Neural progenitor cell (in vitro differentiated cells): ENCODE data around the gene HS3ST3A1. TPM values are rescaled to one million over a fixed set of nuclear protein-coding genes. Genes with fewer than 3 reads are reported as not detected.

ENCODE experiments used
- DNase-seq: peaks from one replicate; pipeline ENCODE4 v3.0.0-alpha.2; 2016; ENCODE audit warnings: low spot score
- H2AFZ ChIP-seq: fragments of 200-600 bp; sonication (generic); replicated peaks from 2 replicates; pipeline ENCODE4 v1.6.1; 2016; ENCODE audit warnings: antibody characterized with exemption
- H3F3A ChIP-seq: fragments of 200-600 bp; sonication (generic); 2 replicates; pipeline ENCODE4 v1.6.1; 2016; ENCODE audit warnings: antibody characterized with exemption, low read depth
- H3K27ac ChIP-seq: fragments of 200-600 bp; sonication (generic); 2 replicates; pipeline ENCODE4 v1.5.1; 2016; ENCODE audit warnings: mild to moderate bottlenecking
- H3K27me3 ChIP-seq: fragments of 200-600 bp; sonication (generic); 2 replicates; pipeline ENCODE4 v1.6.1; 2016; ENCODE audit warnings: mild to moderate bottlenecking, moderate library complexity
- H3K36me3 ChIP-seq: fragments of 200-600 bp; sonication (generic); 2 replicates; pipeline ENCODE4 v1.5.1; 2016
- H3K4me1 ChIP-seq: fragments of 200-600 bp; sonication (generic); 2 replicates; pipeline ENCODE4 v1.6.1; 2016; ENCODE audit warnings: mixed run types
- H3K4me2 ChIP-seq: fragments of 200-600 bp; sonication (generic); 2 replicates; pipeline ENCODE4 v1.6.1; 2016
- H3K4me3 ChIP-seq: fragments of 200-600 bp; sonication (generic); 2 replicates; pipeline ENCODE4 v1.5.1; 2016
- H3K79me2 ChIP-seq: fragments of 200-600 bp; sonication (generic); 2 replicates; pipeline ENCODE4 v1.6.1; 2016; ENCODE audit warnings: low read depth
- H3K9ac ChIP-seq: fragments of 200-600 bp; sonication (generic); 2 replicates; pipeline ENCODE4 v1.6.1; 2016
- H3K9me3 ChIP-seq: fragments of 200-600 bp; sonication (generic); 2 replicates; pipeline ENCODE4 v1.5.1; 2016; ENCODE audit warnings: low read depth
- H4K20me1 ChIP-seq: fragments of 200-600 bp; sonication (generic); 2 replicates; pipeline ENCODE4 v1.6.1; 2016; ENCODE audit warnings: low read depth
- H3K27ac Mint-ChIP-seq: 3 replicates; pipeline ENCODE4 v1.8.0; 2021; ENCODE audit warnings: mixed read lengths
- H3K27me3 Mint-ChIP-seq: 2 replicates; pipeline ENCODE4 v1.8.0; 2022; ENCODE audit warnings: low read depth, mild to moderate bottlenecking, inconsistent platforms, moderate library complexity, mixed read lengths; ENCODE audit not compliant: insufficient read depth
- H3K36me3 Mint-ChIP-seq: 3 replicates; pipeline ENCODE4 v1.8.0; 2021; ENCODE audit warnings: mixed read lengths
- H3K4me1 Mint-ChIP-seq: 3 replicates; pipeline ENCODE4 v1.8.0; 2021; ENCODE audit warnings: mixed read lengths
- H3K4me3 Mint-ChIP-seq: 3 replicates; pipeline ENCODE4 v1.8.0; 2021; ENCODE audit warnings: mild to moderate bottlenecking, moderate library complexity, mixed read lengths
- H3K9me3 Mint-ChIP-seq: 3 replicates; pipeline ENCODE4 v1.8.0; 2020; ENCODE audit warnings: mixed read lengths
- CTCF ChIP-seq: fragments of 200-600 bp; sonication (generic); IDR thresholded peaks from 2 replicates; pipeline ENCODE4 v1.5.1; 2017; ENCODE audit warnings: antibody characterized with exemption, mild to moderate bottlenecking
- EZH2 ChIP-seq: fragments of 200-600 bp; sonication (generic); IDR thresholded peaks from 2 replicates; pipeline ENCODE4 v1.6.1; 2017; ENCODE audit warnings: antibody characterized with exemption, mild to moderate bottlenecking, moderate library complexity
- EZH2phosphoT487 ChIP-seq: fragments of 200-600 bp; sonication (generic); IDR thresholded peaks from 2 replicates; pipeline ENCODE4 v1.6.1; 2017; ENCODE audit warnings: antibody characterized with exemption
- total RNA-seq: library from RNA; depleted of rRNA; stranded (reverse); fragments of >200 nt; gene quantifications from 2 replicates; pipeline ENCODE4 v1.2.3, GENCODE V29; 2015; ENCODE audit warnings: low replicate concordance

Gene HS3ST3A1
- total RNA-seq, 1 donor from 2014 or later, result 3.0 TPM

DNA sequence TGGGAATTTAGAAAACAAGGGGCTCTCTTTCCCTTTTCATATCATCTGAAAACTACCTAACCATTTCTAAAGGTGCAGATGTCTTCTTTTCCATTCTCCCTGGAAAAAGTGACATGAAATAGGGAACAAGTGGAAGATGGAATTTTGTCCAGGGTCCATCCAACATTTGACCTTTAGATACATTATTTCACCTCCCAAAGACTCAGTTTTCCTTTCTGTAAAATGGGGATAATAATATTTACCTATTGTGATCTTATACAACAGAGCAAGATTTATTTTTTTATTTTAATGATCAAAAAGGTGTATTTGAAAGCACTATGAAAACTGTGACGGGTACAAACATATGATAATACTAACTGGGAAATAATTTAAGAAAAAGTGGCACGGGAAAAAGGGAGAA is 106.3 kb downstream of the HS3ST3A1 start:
- Mint-ChIP-seq H3K27me3 (no peaks in the 10 kb centered on the region), H3K9me3 (no peaks in the 10 kb centered on the region), H3K36me3 (peaks cover 5% of the 10 kb centered on the region), H3K4me3 (no peak overlapping the region), H3K4me1 (peaks cover 14% of the 10 kb centered on the region), H3K27ac (no peak overlapping the region)
- Histone ChIP-seq H3F3A (no peaks in the 10 kb centered on the region), H4K20me1 (no peaks in the 10 kb centered on the region), H3K4me1 (no peaks in the 10 kb centered on the region), H3K79me2 (no peaks in the 10 kb centered on the region), H3K27me3 (no peaks in the 10 kb centered on the region), H3K4me2 (no peak overlapping the region), H3K27ac (no peak overlapping the region), H3K4me3 (no peak overlapping the region), H3K9ac (no peak overlapping the region), H2AFZ (no peak overlapping the region), H3K9me3 (no peaks in the 10 kb centered on the region), H3K36me3 (no peaks in the 10 kb centered on the region)
- TF ChIP-seq CTCF (no peak), EZH2phosphoT487 (no peak), EZH2 (no peak)
- no peak for DNase-seq

- Mint-ChIP-seq H3K4me3 (peak overlapping the region; percentile 31), H3K27me3 (no peaks in the 10 kb centered on the region), H3K9me3 (peaks cover 3% of the 10 kb centered on the region), H3K36me3 (peaks cover 5% of the 10 kb centered on the region), H3K27ac (no peak overlapping the region), H3K4me1 (peaks cover 14% of the 10 kb centered on the region)
- TF ChIP-seq EZH2phosphoT487 (no peak), CTCF (no peak), EZH2 (no peak)
- Histone ChIP-seq H3K4me2 (no peak overlapping the region), H2AFZ (no peak overlapping the region), H3K9ac (no peak overlapping the region), H3K79me2 (no peaks in the 10 kb centered on the region), H4K20me1 (no peaks in the 10 kb centered on the region), H3K27ac (no peak overlapping the region), H3K36me3 (no peaks in the 10 kb centered on the region), H3K9me3 (no peaks in the 10 kb centered on the region), H3K4me1 (no peaks in the 10 kb centered on the region), H3K27me3 (no peaks in the 10 kb centered on the region), H3K4me3 (no peak overlapping the region), H3F3A (no peaks in the 10 kb centered on the region)
- no peak for DNase-seq
Observed at GRCh38 chr17:13492737-13493122, 109.0 kb downstream of the HS3ST3A1 start.

DNA sequence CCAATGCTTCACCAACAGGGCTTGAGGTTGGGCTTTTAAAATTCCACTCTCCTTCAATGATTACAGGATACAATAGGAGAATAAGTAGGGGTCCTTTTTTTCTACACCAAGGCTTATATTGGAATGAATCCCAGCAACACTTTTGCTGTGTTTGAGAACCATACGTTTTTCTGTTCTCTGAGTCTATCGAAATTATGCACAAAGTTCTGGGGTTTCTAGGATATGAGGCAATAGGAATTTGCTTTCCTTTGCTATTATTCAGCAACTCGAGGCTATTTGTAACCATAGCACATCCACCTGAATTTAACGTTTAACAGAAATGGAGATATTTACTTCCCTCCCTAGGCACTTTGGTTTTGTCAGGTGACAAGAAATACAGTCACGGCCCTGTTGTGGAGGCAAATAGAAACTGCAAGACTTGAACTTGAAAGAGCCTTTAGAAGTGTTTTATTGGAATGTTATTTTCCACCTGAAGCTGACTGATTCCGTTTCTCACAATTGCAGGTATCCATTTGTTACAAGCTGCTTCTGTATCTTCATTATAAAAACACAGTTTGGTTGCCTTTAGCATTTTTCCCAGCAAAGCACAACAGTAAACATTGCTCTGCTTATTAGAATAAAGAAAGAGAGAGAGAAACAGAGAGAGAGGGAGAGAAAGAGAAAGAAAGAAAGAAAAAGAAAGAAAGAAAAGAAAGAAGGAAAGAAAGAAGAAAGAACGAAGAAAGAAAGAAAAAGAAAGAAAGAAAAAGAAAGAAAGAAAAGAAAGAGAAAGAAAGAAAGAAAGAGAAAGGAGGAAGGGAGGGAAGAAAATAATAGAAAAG is 109.6 kb downstream of the HS3ST3A1 start:
- Histone ChIP-seq H3F3A (no peaks in the 10 kb centered on the region), H3K4me2 (no peak overlapping the region), H4K20me1 (no peaks in the 10 kb centered on the region), H3K27me3 (no peaks in the 10 kb centered on the region), H3K4me3 (no peak overlapping the region), H3K9ac (no peak overlapping the region), H3K4me1 (no peaks in the 10 kb centered on the region), H3K27ac (no peak overlapping the region), H3K79me2 (no peaks in the 10 kb centered on the region), H3K9me3 (no peaks in the 10 kb centered on the region), H2AFZ (no peak overlapping the region), H3K36me3 (no peaks in the 10 kb centered on the region)
- Mint-ChIP-seq H3K27ac (no peak overlapping the region), H3K9me3 (peaks cover 3% of the 10 kb centered on the region), H3K4me1 (peaks cover 14% of the 10 kb centered on the region), H3K27me3 (no peaks in the 10 kb centered on the region), H3K36me3 (peaks cover 5% of the 10 kb centered on the region), H3K4me3 (no peak overlapping the region)
- no peak for TF ChIP-seq CTCF
- no peak for TF ChIP-seq EZH2
- no peak for TF ChIP-seq EZH2phosphoT487
- no peak for DNase-seq
